A673 (cell line): ENCODE data around the gene PNMA8C. TPM values are rescaled to one million over a fixed set of nuclear protein-coding genes. Genes with fewer than 3 reads are reported as not detected.
A peak's percentile ranks its signal among the peaks of the same experiment; 100 is the strongest.
"Not testable (repeated sequence)": the region's sequence is repeated elsewhere in the genome, so short reads cannot be mapped to it uniquely, and the experiment has no call there.

Source experiments
- BruUV-seq: library from RNA; stranded (reverse); fragments of 400-500 nt; replicated peaks from 2 replicates; lab custom pipeline; 2021; lab: Mats Ljungman, UMichigan
- CTCF ChIA-PET: fragments of 300-600 bp; sonication (Branson Sonifier 250); formaldehyde crosslinking; loops from one replicate; lab custom pipeline; 2022; ENCODE audit warnings: antibody characterized with exemption; lab: Charles Lee
- POLR2A ChIA-PET: fragments of 300-600 bp; sonication (Branson Sonifier 250); formaldehyde crosslinking; loops from one replicate; lab custom pipeline; 2022; ENCODE audit warnings: antibody characterized with exemption; ENCODE audit not compliant: low non-redundant PET; lab: Charles Lee
- DNase-seq: peaks from one replicate; pipeline ENCODE4 v3.0.0-alpha.2; 2015; ENCODE audit warnings: low spot score
- H3K27ac ChIP-seq: fragments of 200-600 bp; sonication (generic); 2 replicates; pipeline ENCODE4 v1.5.1; 2016; ENCODE audit warnings: mixed run types, low read depth, mild to moderate bottlenecking, mixed read lengths, antibody characterized with exemption, low read length; ENCODE audit not compliant: poor library complexity, severe bottlenecking
- H3K27me3 ChIP-seq: fragments of 200-600 bp; sonication (generic); replicated peaks from 2 replicates; pipeline ENCODE4 v1.6.1; 2017; ENCODE audit warnings: mixed run types, low read depth, mild to moderate bottlenecking, mixed read lengths, antibody characterized with exemption, low read length; ENCODE audit not compliant: insufficient read depth, poor library complexity
- H3K36me3 ChIP-seq: fragments of 200-600 bp; sonication (generic); 2 replicates; pipeline ENCODE4 v1.6.1; 2016; ENCODE audit warnings: mixed run types, mild to moderate bottlenecking, mixed read lengths, antibody characterized with exemption, low read length; ENCODE audit not compliant: insufficient read depth, poor library complexity, severe bottlenecking
- H3K4me1 ChIP-seq: fragments of 200-600 bp; sonication (generic); 2 replicates; pipeline ENCODE4 v1.6.1; 2017; ENCODE audit warnings: mixed run types, mild to moderate bottlenecking, mixed read lengths, antibody characterized with exemption, low read length; ENCODE audit not compliant: insufficient read depth, poor library complexity, severe bottlenecking
- H3K4me3 ChIP-seq: fragments of 200-600 bp; sonication (generic); 2 replicates; pipeline ENCODE4 v1.5.1; 2016; ENCODE audit warnings: low read depth, mixed run types, mild to moderate bottlenecking, mixed read lengths, low read length; ENCODE audit not compliant: poor library complexity, severe bottlenecking
- H3K9me3 ChIP-seq: fragments of 200-600 bp; sonication (generic); 2 replicates; pipeline ENCODE4 v1.6.1; 2016; ENCODE audit warnings: mixed run types, low read depth, mild to moderate bottlenecking, mixed read lengths, antibody characterized with exemption, low read length; ENCODE audit not compliant: poor library complexity, severe bottlenecking
- CTCF ChIP-seq: fragments of 300-800, 200-600 bp; sonication (generic); conservative IDR thresholded peaks from 2 replicates; pipeline ENCODE4 v1.5.1; 2017; ENCODE audit warnings: low read depth, mild to moderate bottlenecking, antibody characterized with exemption, low read length, moderate library complexity, mixed read lengths
- EZH2 ChIP-seq: fragments of 200-600 bp; sonication (generic); IDR thresholded peaks from 2 replicates; pipeline ENCODE4 v1.6.1; 2017; ENCODE audit warnings: borderline replicate concordance, low read depth, mild to moderate bottlenecking, mixed read lengths, antibody characterized with exemption, low read length; ENCODE audit not compliant: poor library complexity, severe bottlenecking
- intact Hi-C: fragments of 100-400 bp; cut with micrococcal nuclease; formaldehyde crosslinking; loops from one replicate; pipeline ENCODE4 v1.10.0; 2022; ENCODE audit not compliant: unreplicated experiment
- total RNA-seq: library from RNA; stranded (reverse); gene quantifications from 2 replicates; pipeline ENCODE4 v1.2.3, GENCODE V29; 2021

PNMA8C gene
- total RNA-seq, 1 experiment from 2014 or later = not detected

- no peak for DNase-seq
- TF ChIP-seq EZH2 (no peak), CTCF (no peak)
- ChIA-PET CTCF (no interaction called here), POLR2A (no interaction called here)
- H3K36me3 ChIP-seq = no peaks in the 10 kb centered on the region
- no TSS peak for BruUV-seq
- H3K4me3 ChIP-seq = no peak overlapping the region
- no peaks in the 10 kb centered on the region for H3K9me3 ChIP-seq
- intact Hi-C loops = no loop called here
- H3K4me1 ChIP-seq = peaks cover 13% of the 10 kb centered on the region
- H3K27me3 ChIP-seq = no peaks in the 10 kb centered on the region
- H3K27ac ChIP-seq = no peak overlapping the region
These were observed 6.4 kb downstream of the PNMA8C start for GRCh38 chr19:46422344-46422743.

GRCh38 chr19:46420056-46420455 is 8.7 kb downstream of the PNMA8C start:
- Histone ChIP-seq H3K4me1 (peaks cover 24% of the 10 kb centered on the region), H3K9me3 (no peaks in the 10 kb centered on the region), H3K4me3 (no peak overlapping the region), H3K36me3 (no peaks in the 10 kb centered on the region), H3K27me3 (no peaks in the 10 kb centered on the region), H3K27ac (peak overlapping the region; percentile 47)
- no TSS peak for BruUV-seq
- no peak for TF ChIP-seq CTCF
- no peak for TF ChIP-seq EZH2
- intact Hi-C loops = no loop called here
- peak; percentile 62 for DNase-seq
- CTCF ChIA-PET = no interaction called here
- POLR2A ChIA-PET = no interaction called here

GRCh38 chr19:46415804-46416709 is 12.7 kb downstream of the PNMA8C start:
- H3K27ac ChIP-seq = peak overlapping the region; percentile 71
- intact Hi-C loops, H3K9me3 ChIP-seq, CTCF ChIA-PET, H3K36me3 ChIP-seq, H3K27me3 ChIP-seq, BruUV-seq: not testable (repeated sequence)
- peak; percentile 94 for DNase-seq
- peaks cover 38% of the 10 kb centered on the region for H3K4me1 ChIP-seq
- H3K4me3 ChIP-seq = peak overlapping the region; percentile 43
- POLR2A ChIA-PET = interaction anchor here (0.7 kb wide), 1 partner anchor 8 kb away, joined by 3 read pairs; no protein-coding TSS in a partner anchor

- H3K27ac ChIP-seq, H3K9me3 ChIP-seq, CTCF ChIA-PET, intact Hi-C loops, BruUV-seq, H3K36me3 ChIP-seq, POLR2A ChIA-PET, H3K4me3 ChIP-seq, DNase-seq, H3K27me3 ChIP-seq: not testable (repeated sequence)
- H3K4me1 ChIP-seq = peaks cover 41% of the 10 kb centered on the region
These were observed 13.8 kb downstream of the PNMA8C start for GRCh38 chr19:46414899-46415298.
